H9 (cell line): Measurements from ENCODE around the gene PLXNA2. TPM values are rescaled to one million over a fixed set of nuclear protein-coding genes. Genes with fewer than 3 reads are reported as not detected.

Source experiments
- DNase-seq: peaks from one replicate; pipeline ENCODE4 v3.0.0-alpha.2; 2017
- H2AFZ ChIP-seq: one replicate; pipeline ENCODE4 v1.6.1; 2013; ENCODE audit warnings: mild to moderate bottlenecking, low read length, control low read depth, moderate library complexity
- H2AK5ac ChIP-seq: 2 replicates; pipeline ENCODE4 v1.6.1; 2013; ENCODE audit warnings: low read length, control low read depth, mixed read lengths; ENCODE audit not compliant: insufficient read length
- H2BK120ac ChIP-seq: one replicate; pipeline ENCODE4 v1.6.1; 2013; ENCODE audit warnings: low read depth, mild to moderate bottlenecking, low read length, control low read depth, inconsistent platforms; ENCODE audit not compliant: poor library complexity, severe bottlenecking
- H2BK12ac ChIP-seq: 2 replicates; pipeline ENCODE4 v1.6.1; 2013; ENCODE audit warnings: low read length, control low read depth, mixed read lengths, low read depth; ENCODE audit not compliant: insufficient read length
- H2BK15ac ChIP-seq: 2 replicates; pipeline ENCODE4 v1.6.1; 2013; ENCODE audit warnings: low read depth, low read length, control low read depth
- H2BK20ac ChIP-seq: one replicate; pipeline ENCODE4 v1.6.1; 2013; ENCODE audit warnings: low read depth, mild to moderate bottlenecking, low read length, control low read depth, inconsistent platforms; ENCODE audit not compliant: poor library complexity, severe bottlenecking
- H2BK5ac ChIP-seq: 2 replicates; pipeline ENCODE4 v1.6.1; 2013; ENCODE audit warnings: low read length, control low read depth, mixed read lengths; ENCODE audit not compliant: insufficient read length
- H3K14ac ChIP-seq: 2 replicates; pipeline ENCODE4 v1.6.1; 2013; ENCODE audit warnings: low read length, control low read depth; ENCODE audit not compliant: insufficient read depth
- H3K18ac ChIP-seq: 2 replicates; pipeline ENCODE4 v1.6.1; 2013; ENCODE audit warnings: low read depth, mild to moderate bottlenecking, mixed read lengths, low read length, control low read depth; ENCODE audit not compliant: insufficient read length
- H3K23ac ChIP-seq: 2 replicates; pipeline ENCODE4 v1.6.1; 2013; ENCODE audit warnings: low read length, control low read depth, mixed read lengths, low read depth; ENCODE audit not compliant: insufficient read length
- H3K23me2 ChIP-seq: 2 replicates; pipeline ENCODE4 v1.6.1; 2013; ENCODE audit warnings: low read depth, mild to moderate bottlenecking, mixed read lengths, low read length, control low read depth; ENCODE audit not compliant: insufficient read length, poor library complexity, severe bottlenecking
- H3K27ac ChIP-seq: 2 replicates; pipeline ENCODE4 v1.5.1; 2013; ENCODE audit warnings: low read length, control low read depth, mixed read lengths, low read depth; ENCODE audit not compliant: insufficient read length
- H3K27me3 ChIP-seq: 2 replicates; pipeline ENCODE4 v1.6.1; 2013; ENCODE audit warnings: low read length, control low read depth, inconsistent platforms; ENCODE audit not compliant: insufficient read depth
- H3K4ac ChIP-seq: 2 replicates; pipeline ENCODE4 v1.6.1; 2013; ENCODE audit warnings: low read depth, mild to moderate bottlenecking, control low read depth, inconsistent platforms, low read length, moderate library complexity
- H3K4me1 ChIP-seq: 2 replicates; pipeline ENCODE4 v1.6.1; 2013; ENCODE audit warnings: low read length, control low read depth, inconsistent platforms; ENCODE audit not compliant: insufficient read depth
- H3K4me2 ChIP-seq: 2 replicates; pipeline ENCODE4 v1.6.1; 2013; ENCODE audit warnings: low read length, control low read depth, mixed read lengths; ENCODE audit not compliant: insufficient read length, insufficient read depth
- H3K56ac ChIP-seq: 2 replicates; pipeline ENCODE4 v1.6.1; 2013; ENCODE audit warnings: low read depth, mild to moderate bottlenecking, mixed read lengths, low read length, control low read depth; ENCODE audit not compliant: insufficient read length
- H3K79me1 ChIP-seq: 2 replicates; pipeline ENCODE4 v1.6.1; 2013; ENCODE audit warnings: low read depth, mild to moderate bottlenecking, moderate library complexity, low read length, control low read depth, inconsistent platforms; ENCODE audit not compliant: insufficient read depth, poor library complexity, severe bottlenecking
- H3K79me2 ChIP-seq: 2 replicates; pipeline ENCODE4 v1.6.1; 2013; ENCODE audit warnings: low read length, control low read depth, inconsistent platforms; ENCODE audit not compliant: insufficient read depth
- H3K9ac ChIP-seq: 2 replicates; pipeline ENCODE4 v1.6.1; 2013; ENCODE audit warnings: low read length, control low read depth, mixed read lengths; ENCODE audit not compliant: insufficient read length; ENCODE audit errors: extremely low read depth
- H3K9me3 ChIP-seq: one replicate; pipeline ENCODE4 v1.6.1; 2013; ENCODE audit warnings: low read depth, low read length, inconsistent platforms; ENCODE audit not compliant: control insufficient read depth
- H3T11ph ChIP-seq: one replicate; pipeline ENCODE4 v1.6.1; 2013; ENCODE audit warnings: mild to moderate bottlenecking, low read length, control low read depth, inconsistent platforms
- H4K20me1 ChIP-seq: one replicate; pipeline ENCODE4 v1.6.1; 2013; ENCODE audit not compliant: control insufficient read depth, insufficient read length, insufficient read depth
- H4K5ac ChIP-seq: 2 replicates; pipeline ENCODE4 v1.6.1; 2013; ENCODE audit warnings: low read depth, mild to moderate bottlenecking, mixed read lengths, low read length, control low read depth; ENCODE audit not compliant: insufficient read length
- H4K8ac ChIP-seq: replicated peaks from 2 replicates; pipeline ENCODE4 v1.6.1; 2013; ENCODE audit warnings: low read length, control low read depth, mixed read lengths, low read depth; ENCODE audit not compliant: insufficient read length
- H4K91ac ChIP-seq: 2 replicates; pipeline ENCODE4 v1.6.1; 2013; ENCODE audit warnings: low read depth, mild to moderate bottlenecking, moderate library complexity, mixed read lengths, low read length, control low read depth; ENCODE audit not compliant: insufficient read length
- H3K27ac Mint-ChIP-seq, 3 experiments: 2 replicates in 2 of 3; 3 replicates in 1 of 3; pipeline ENCODE4 v1.8.0; 2020 to 2021; ENCODE audit warnings: mixed read lengths in 3 of 3, mild to moderate bottlenecking in 1 of 3, moderate library complexity in 1 of 3
- H3K27me3 Mint-ChIP-seq: 2 replicates; pipeline ENCODE4 v1.8.0; 2021; ENCODE audit warnings: low read depth, mild to moderate bottlenecking, moderate library complexity, mixed read lengths
- H3K36me3 Mint-ChIP-seq, 3 experiments: 2 replicates in 2 of 3; 3 replicates in 1 of 3; pipeline ENCODE4 v1.8.0; 2020 to 2021; ENCODE audit warnings: low read depth in 3 of 3, mixed read lengths in 3 of 3; ENCODE audit not compliant: insufficient read depth in 1 of 3
- H3K4me1 Mint-ChIP-seq, 2 experiments: 2 replicates each; pipeline ENCODE4 v1.8.0; 2020; ENCODE audit warnings: mixed read lengths in 2 of 2
- H3K4me3 Mint-ChIP-seq, 2 experiments: 2 replicates in 1 of 2; 3 replicates in 1 of 2; pipeline ENCODE4 v1.8.0; 2020 to 2021; ENCODE audit warnings: mild to moderate bottlenecking in 2 of 2, mixed read lengths in 2 of 2, moderate library complexity in 1 of 2
- H3K9me3 Mint-ChIP-seq, 2 experiments: 2 replicates in 1 of 2; 3 replicates in 1 of 2; pipeline ENCODE4 v1.8.0; 2020; ENCODE audit warnings: mild to moderate bottlenecking in 2 of 2, mixed read lengths in 2 of 2, moderate library complexity in 1 of 2
- CTCF ChIP-seq: fragments of 200-600 bp; sonication (generic); conservative IDR thresholded peaks from 3 replicates; pipeline ENCODE4 v1.8.0; 2021; ENCODE audit warnings: antibody characterized with exemption, mild to moderate bottlenecking
- WGBS: extraction: QIAGEN DNeasy Blood & Tissue Kit; methylation state at CpG from one replicate; pipeline ENCODE4 v1.1.7; 2013; ENCODE audit warnings: missing lambda C conversion rate, low lambda C conversion rate, mixed read lengths; ENCODE audit not compliant: insufficient read length; ENCODE audit errors: extremely low coverage; 5-methylcytosine and 5-hydroxymethylcytosine counted together
- total RNA-seq: library from RNA; stranded (reverse); gene quantifications from 2 replicates; pipeline ENCODE4 v1.2.1, GENCODE V29; 2021

The PLXNA2 gene
- total RNA-seq, 1 experiment from 2014 or later, result 0.57 TPM

GRCh38 chr1:208127284-208127683, 116.9 kb downstream of the PLXNA2 start:
- H3K79me1 ChIP-seq, result no peaks in the 10 kb centered on the region
- WGBS, result no CpG with 5 or more reads among the region's 2 CpGs
- no peak overlapping the region for H3K18ac ChIP-seq
- no peaks in the 10 kb centered on the region; the same call in 1 of the 2 replicates for H3K27me3 ChIP-seq
- H3K4me1 ChIP-seq, result no peaks in the 10 kb centered on the region; the same call in 1 of the 2 replicates
- H3K14ac ChIP-seq, result no peak overlapping the region
- no peak overlapping the region for H3K56ac ChIP-seq
- H2AFZ ChIP-seq, result no peak overlapping the region
- no peak overlapping the region for H4K8ac ChIP-seq
- no peak overlapping the region for H3K9ac ChIP-seq
- Mint-ChIP-seq H3K9me3 (no peaks in the 10 kb centered on the region), H3K36me3 (no peaks in the 10 kb centered on the region; a peak in 1 of 7 replicates), H3K4me1 (peaks cover 23 to 28% of the 10 kb centered on the region in 2 experiments), H3K27me3 (peaks cover 29% of the 10 kb centered on the region), H3K27ac (no peak overlapping the region), H3K4me3 (no peak overlapping the region)
- no peak overlapping the region for H3K27ac ChIP-seq
- no peak overlapping the region for H2AK5ac ChIP-seq
- TF ChIP-seq CTCF, result no peak
- H3K23me2 ChIP-seq, result no peaks in the 10 kb centered on the region
- no peak overlapping the region for H3K4me2 ChIP-seq
- H3T11ph ChIP-seq, result no peak overlapping the region
- no peak overlapping the region for H2BK120ac ChIP-seq
- H4K20me1 ChIP-seq, result peaks cover 2% of the 10 kb centered on the region
- no peaks in the 10 kb centered on the region for H3K79me2 ChIP-seq
- H2BK12ac ChIP-seq, result no peak overlapping the region
- no peak overlapping the region for H4K5ac ChIP-seq
- no peak overlapping the region for H2BK15ac ChIP-seq
- no peak overlapping the region for H4K91ac ChIP-seq
- DNase-seq, result no peak
- no peak overlapping the region for H2BK20ac ChIP-seq
- no peak overlapping the region for H3K4ac ChIP-seq
- H3K9me3 ChIP-seq, result no peaks in the 10 kb centered on the region
- H2BK5ac ChIP-seq, result no peak overlapping the region
- H3K23ac ChIP-seq, result no peak overlapping the region
